Activated CD8-positive, alpha-beta memory T cell treated with anti-CD3 and anti-CD28 coated beads, Interleukin-2, amount 10 ng/mL, durations not matched to agents 7 days and 5 days (primary cell): ENCODE measurements around the gene MFNG. TPM values are rescaled to one million over a fixed set of nuclear protein-coding genes. Genes with fewer than 3 reads are reported as not detected.
A peak's percentile ranks its signal among the peaks of the same experiment; 100 is the strongest.
"Not testable (repeated sequence)": the region's sequence is repeated elsewhere in the genome, so short reads cannot be mapped to it uniquely, and the experiment has no call there.

ENCODE experiments used
- ATAC-seq: fragments of 150-1000 bp; cut with Tn5 transposase; one replicate; pipeline ENCODE4 v1.10.0; 2021; ENCODE audit warnings: moderate library complexity
- CTCF ChIA-PET: fragments of 350-600 bp; sonication (Branson Sonifier 250); formaldehyde crosslinking; loops from one replicate; lab custom pipeline; 2021; ENCODE audit warnings: antibody characterized with exemption; lab: Charles Lee
- DNase-seq: peaks from one replicate; pipeline ENCODE4 v3.0.0-alpha.2; 2020
- H3K27ac Mint-ChIP-seq: one replicate; pipeline ENCODE4 v1.8.0; 2021; ENCODE audit warnings: mild to moderate bottlenecking, mixed read lengths
- H3K27me3 Mint-ChIP-seq: one replicate; pipeline ENCODE4 v1.8.0; 2021; ENCODE audit warnings: mixed read lengths
- H3K36me3 Mint-ChIP-seq: one replicate; pipeline ENCODE4 v1.8.0; 2021; ENCODE audit warnings: mild to moderate bottlenecking, mixed read lengths
- H3K4me1 Mint-ChIP-seq: one replicate; pipeline ENCODE4 v1.8.0; 2021; ENCODE audit warnings: mixed read lengths
- H3K4me3 Mint-ChIP-seq: one replicate; pipeline ENCODE4 v1.8.0; 2021; ENCODE audit warnings: mild to moderate bottlenecking, moderate library complexity, mixed read lengths
- H3K9me3 Mint-ChIP-seq: one replicate; pipeline ENCODE4 v1.8.0; 2022; ENCODE audit warnings: low read depth, mixed read lengths
- total RNA-seq, 2 experiments: library from RNA; stranded (reverse); gene quantifications; one replicate each; pipeline ENCODE4 v1.2.3, GENCODE V29; 2021

MFNG gene
- total RNA-seq, 2 experiments from 2014 or later, result 196 to 220 TPM

GRCh38 chr22:37472418-37473006, 13.7 kb downstream of the MFNG start:
- H3K27ac Mint-ChIP-seq, result peak overlapping the region; percentile 52
- no peaks in the 10 kb centered on the region for H3K27me3 Mint-ChIP-seq
- peak; percentile 57 for DNase-seq

DNA sequence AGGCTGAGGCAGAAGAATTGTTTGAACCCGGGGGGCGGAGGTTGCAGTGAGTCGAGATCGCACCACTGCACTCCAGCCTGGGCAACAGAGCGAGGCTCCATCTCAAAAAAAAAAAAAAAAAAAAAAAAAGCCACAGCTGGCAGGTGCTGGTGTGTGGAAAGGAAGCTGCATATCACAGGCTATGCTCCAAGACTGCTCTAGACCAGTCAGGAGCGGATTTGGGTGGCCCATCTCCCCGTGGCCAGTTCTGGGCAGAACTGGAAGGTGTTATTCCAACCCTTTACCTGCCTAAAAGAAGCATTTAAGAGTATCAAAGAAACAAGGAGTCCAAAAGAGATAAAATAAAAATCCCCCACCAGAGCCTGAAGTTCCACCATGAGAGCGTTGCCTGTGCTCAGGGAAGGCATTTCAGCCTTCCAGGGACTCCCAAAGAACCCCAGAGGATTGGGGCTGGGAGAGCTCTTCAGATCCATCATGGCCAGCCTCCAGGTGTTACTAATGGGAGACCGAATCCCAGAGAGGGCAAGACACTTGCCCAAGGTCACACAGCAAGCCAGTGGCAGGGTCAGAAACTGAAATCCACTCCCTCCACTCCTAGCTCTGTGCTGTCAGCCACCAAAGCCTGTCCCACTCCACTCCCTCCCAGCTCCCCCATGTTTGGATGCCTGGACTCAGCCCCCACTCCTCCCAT, 14.3 kb downstream of the MFNG start:
- CTCF ChIA-PET, result interaction anchor here (0.7 to 3.3 kb wide), 25 partner anchors 10 to 204 kb away, joined by 3 to 41 read pairs (median 5); partner anchors contain the start of genes LGALS2 and MFNG
- H3K4me1 Mint-ChIP-seq, result no peaks in the 10 kb centered on the region
- DNase-seq, result no peak
- H3K27me3 Mint-ChIP-seq, result no peaks in the 10 kb centered on the region
- peaks cover 37% of the 10 kb centered on the region for H3K36me3 Mint-ChIP-seq
- no peak overlapping the region for H3K4me3 Mint-ChIP-seq
- peak overlapping the region; percentile 52 for H3K27ac Mint-ChIP-seq
- no peaks in the 10 kb centered on the region for H3K9me3 Mint-ChIP-seq
- ATAC-seq, result no peak

More at GRCh38 chr22:37472418-37473006, 13.7 kb downstream of the MFNG start:
- H3K4me1 Mint-ChIP-seq, result no peaks in the 10 kb centered on the region
- H3K36me3 Mint-ChIP-seq, result peaks cover 42% of the 10 kb centered on the region
- no peaks in the 10 kb centered on the region for H3K9me3 Mint-ChIP-seq
- CTCF ChIA-PET, result interaction anchor here (0.7 to 3.3 kb wide), 28 partner anchors 8 to 234 kb away, joined by 3 to 41 read pairs (median 5); partner anchors contain the start of genes LGALS2 and MFNG
- ATAC-seq, result peak; percentile 52
- H3K4me3 Mint-ChIP-seq, result no peak overlapping the region

DNA sequence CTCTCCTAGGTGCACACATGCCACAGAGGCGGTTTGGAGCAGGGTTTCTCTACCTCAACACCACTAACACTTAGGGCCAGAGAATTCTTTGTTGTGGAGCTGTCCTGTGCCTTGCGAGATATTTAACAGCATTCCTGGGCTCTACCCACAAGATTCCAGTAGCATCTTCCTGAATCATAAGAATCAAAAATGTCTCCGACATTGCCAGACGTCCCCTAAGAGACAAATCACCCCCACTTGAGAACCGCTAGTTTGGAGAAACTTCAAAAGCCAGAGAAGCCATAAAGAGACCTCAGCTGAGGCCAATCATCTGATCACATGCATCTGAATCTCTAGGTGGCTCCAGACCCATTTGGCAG, 16.1 kb downstream of the MFNG start:
- CTCF ChIA-PET, result interaction anchor here (0.7 to 3.3 kb wide), 3 partner anchors 29 to 97 kb away, joined by 3 to 41 read pairs (median 3); no protein-coding TSS in a partner anchor
- no peak for ATAC-seq
- no peak for DNase-seq
- Mint-ChIP-seq H3K27me3 (no peaks in the 10 kb centered on the region), H3K4me1 (peaks cover 2% of the 10 kb centered on the region), H3K9me3 (no peaks in the 10 kb centered on the region), H3K27ac (peak overlapping the region; percentile 21), H3K4me3 (no peak overlapping the region), H3K36me3 (peaks cover 38% of the 10 kb centered on the region)

DNA sequence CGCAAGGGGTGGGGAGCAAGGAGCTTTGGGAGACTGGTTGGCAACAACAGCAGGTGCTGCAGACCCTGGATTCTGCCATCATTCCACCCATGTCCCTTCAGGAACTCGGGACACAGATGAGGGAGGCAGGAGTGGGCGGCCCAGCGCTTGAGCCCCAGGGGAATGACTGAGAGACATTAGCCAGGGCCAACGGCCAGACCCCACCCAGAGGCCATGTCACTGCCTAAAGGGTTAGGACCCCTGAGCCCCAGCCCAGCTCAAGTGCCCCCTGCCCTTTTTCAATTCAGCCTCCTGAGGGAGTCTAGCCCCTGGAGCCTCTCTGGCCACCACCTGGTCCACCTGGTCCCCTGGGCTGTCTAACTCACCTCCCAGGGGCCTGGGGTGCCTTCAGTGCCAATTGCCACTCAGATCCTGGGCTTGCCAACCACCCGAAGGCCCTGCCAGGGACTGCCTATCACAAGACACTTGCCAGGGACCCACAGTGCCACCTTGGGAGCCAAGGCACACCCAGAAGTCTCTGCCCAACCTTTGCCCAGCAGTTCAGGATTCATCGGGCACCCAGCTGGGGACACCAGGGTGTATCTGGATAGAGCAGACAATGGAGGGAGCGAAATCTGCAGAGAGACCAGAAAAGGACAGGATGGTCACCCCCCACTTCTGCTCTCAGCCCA, 16.6 kb downstream of the MFNG start:
- Mint-ChIP-seq H3K27me3 (no peaks in the 10 kb centered on the region), H3K4me3 (no peak overlapping the region), H3K36me3 (peaks cover 34% of the 10 kb centered on the region), H3K27ac (no peak overlapping the region), H3K4me1 (peaks cover 4% of the 10 kb centered on the region), H3K9me3 (no peaks in the 10 kb centered on the region)
- no peak for DNase-seq
- CTCF ChIA-PET, result interaction anchor here (0.7 to 3.3 kb wide), 3 partner anchors 30 to 98 kb away, joined by 3 to 41 read pairs (median 3); no protein-coding TSS in a partner anchor
- no peak for ATAC-seq

GRCh38 chr22:37468201-37468695, 17.9 kb downstream of the MFNG start:
- not testable (repeated sequence) for H3K27ac Mint-ChIP-seq, ATAC-seq, DNase-seq, H3K27me3 Mint-ChIP-seq, H3K4me1 Mint-ChIP-seq, H3K9me3 Mint-ChIP-seq, H3K4me3 Mint-ChIP-seq
- peaks cover 27% of the 10 kb centered on the region for H3K36me3 Mint-ChIP-seq
- CTCF ChIA-PET, result interaction anchor here (0.7 kb wide), 1 partner anchor 230 kb away, joined by 3 read pairs; no protein-coding TSS in a partner anchor

DNA sequence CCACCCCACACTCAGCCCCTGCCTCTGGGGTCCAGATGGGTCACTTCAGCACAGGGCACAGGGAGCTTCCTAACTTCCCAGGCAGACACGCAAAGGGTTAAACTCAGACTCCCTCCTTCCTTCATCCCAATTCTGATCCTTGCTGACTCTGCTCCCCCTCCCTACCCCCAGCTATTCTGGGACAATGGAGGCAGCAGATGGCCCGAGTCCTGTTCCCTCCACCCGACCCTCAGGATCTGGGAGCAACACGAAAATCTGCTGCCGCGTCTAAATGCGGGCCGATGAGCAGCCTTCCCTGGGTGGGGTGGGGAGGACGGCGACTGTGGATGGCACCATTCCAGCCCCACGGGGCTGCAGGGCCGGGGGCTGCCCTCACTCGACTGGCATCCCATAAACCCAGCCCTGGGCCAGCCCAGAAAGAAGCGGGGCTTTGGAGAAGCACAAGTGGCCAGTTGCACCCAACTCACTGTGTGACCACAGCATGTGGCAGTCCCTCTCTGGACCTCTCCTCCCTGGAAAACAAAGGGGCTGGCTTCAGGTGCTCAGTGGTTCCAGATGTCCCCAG, 18.7 kb downstream of the MFNG start:
- no peaks in the 10 kb centered on the region for H3K27me3 Mint-ChIP-seq
- ATAC-seq, result no peak
- H3K4me1 Mint-ChIP-seq, result peaks cover 9% of the 10 kb centered on the region
- DNase-seq, result no peak
- no peaks in the 10 kb centered on the region for H3K9me3 Mint-ChIP-seq
- no peak overlapping the region for H3K27ac Mint-ChIP-seq
- CTCF ChIA-PET, result interaction anchor here (0.9 to 1.4 kb wide), 2 partner anchors 10 to 38 kb away, joined by 3 to 5 read pairs; no protein-coding TSS in a partner anchor
- H3K4me3 Mint-ChIP-seq, result no peak overlapping the region
- H3K36me3 Mint-ChIP-seq, result peaks cover 25% of the 10 kb centered on the region

- DNase-seq (no peak), ATAC-seq (no peak)
- H3K4me3 Mint-ChIP-seq, result no peak overlapping the region
- no peak overlapping the region for H3K27ac Mint-ChIP-seq
- CTCF ChIA-PET, result interaction anchor here (2.2 kb wide), 1 partner anchor 9 kb away, joined by 7 read pairs; no protein-coding TSS in a partner anchor
- H3K4me1 Mint-ChIP-seq, result peaks cover 9% of the 10 kb centered on the region
- no peaks in the 10 kb centered on the region for H3K27me3 Mint-ChIP-seq
- peaks cover 12% of the 10 kb centered on the region for H3K36me3 Mint-ChIP-seq
- no peaks in the 10 kb centered on the region for H3K9me3 Mint-ChIP-seq
These were observed 22.0 kb downstream of the MFNG start for GRCh38 chr22:37464181-37464580.

DNA sequence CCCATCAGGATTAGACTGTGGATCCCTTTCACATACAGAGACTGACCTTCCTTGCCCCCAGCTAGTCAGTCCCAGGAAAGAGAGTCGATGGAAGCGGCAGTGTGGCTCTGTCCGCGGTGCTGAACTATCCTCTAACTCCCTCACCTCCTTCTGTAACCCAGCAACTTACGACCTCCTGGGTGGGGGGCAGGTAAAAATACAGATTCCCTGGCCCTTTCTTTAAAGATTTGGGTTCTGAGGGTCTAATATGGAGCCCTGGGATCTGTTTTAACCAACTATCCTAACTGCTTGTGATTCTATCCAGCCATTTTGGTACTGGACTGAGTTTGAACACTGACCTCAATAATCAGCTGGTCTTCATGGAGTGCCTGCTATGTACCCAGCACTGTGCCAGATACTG, 23.2 kb downstream of the MFNG start:
- CTCF ChIA-PET, result interaction anchor here (2.2 kb wide), 1 partner anchor 10 kb away, joined by 7 read pairs; no protein-coding TSS in a partner anchor
- no peak for ATAC-seq
- H3K4me1 Mint-ChIP-seq, result peaks cover 9% of the 10 kb centered on the region
- no peaks in the 10 kb centered on the region for H3K27me3 Mint-ChIP-seq
- H3K9me3 Mint-ChIP-seq, result no peaks in the 10 kb centered on the region
- peaks cover 10% of the 10 kb centered on the region for H3K36me3 Mint-ChIP-seq
- DNase-seq, result no peak
- H3K27ac Mint-ChIP-seq, result no peak overlapping the region
- H3K4me3 Mint-ChIP-seq, result no peak overlapping the region

- ATAC-seq (no peak), DNase-seq (no peak)
- Mint-ChIP-seq H3K9me3 (no peaks in the 10 kb centered on the region), H3K4me3 (no peak overlapping the region), H3K27ac (no peak overlapping the region), H3K27me3 (no peaks in the 10 kb centered on the region), H3K36me3 (peaks cover 9% of the 10 kb centered on the region), H3K4me1 (peaks cover 9% of the 10 kb centered on the region)
- CTCF ChIA-PET, result interaction anchor here (1.0 kb wide), 1 partner anchor 10 kb away, joined by 5 read pairs; no protein-coding TSS in a partner anchor
These were observed 23.7 kb downstream of the MFNG start for GRCh38 chr22:37462436-37462835.

DNA sequence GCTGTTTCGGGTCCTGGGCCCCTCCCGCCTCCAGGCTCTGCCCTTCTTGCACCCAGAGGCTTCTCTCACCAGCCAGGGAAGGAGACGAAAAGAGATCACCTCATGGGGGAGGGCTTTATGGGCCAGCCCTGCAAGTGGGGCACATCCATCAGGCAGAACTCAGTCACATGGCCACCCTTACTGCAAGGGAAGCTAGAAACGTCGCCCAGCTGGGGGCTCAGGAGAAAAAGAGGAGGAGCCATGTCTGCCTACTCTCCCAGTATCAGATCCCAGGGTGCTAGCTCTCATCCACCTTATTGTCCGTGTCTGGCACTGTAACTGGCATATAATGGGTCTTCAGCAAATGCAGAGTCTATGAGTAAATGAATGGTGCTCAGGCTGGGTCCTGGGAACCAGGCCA, 24.2 kb downstream of the MFNG start:
- ATAC-seq, result no peak
- H3K27me3 Mint-ChIP-seq, result no peaks in the 10 kb centered on the region

DNA sequence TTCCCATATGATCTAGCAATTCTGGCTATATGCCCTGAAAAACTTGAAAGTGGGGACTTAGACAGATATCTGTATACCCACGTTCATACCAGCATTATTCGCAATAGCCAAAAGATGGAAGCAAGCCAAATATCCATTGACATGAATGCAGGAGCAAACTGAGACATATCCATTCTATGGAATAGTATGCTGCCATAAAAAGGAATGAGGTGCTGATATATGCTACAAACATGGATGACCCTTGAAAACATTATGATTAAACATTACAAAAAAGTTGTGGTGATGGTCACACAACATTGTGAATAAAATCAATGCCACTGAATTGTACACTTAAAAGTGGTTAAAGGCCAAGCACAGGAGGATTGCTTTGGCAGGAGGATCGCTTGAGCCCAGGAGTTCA, 25.5 kb downstream of the MFNG start:
- Mint-ChIP-seq H3K4me1 (peaks cover 9% of the 10 kb centered on the region), H3K27ac (no peak overlapping the region), H3K4me3 (no peak overlapping the region), H3K9me3 (no peaks in the 10 kb centered on the region), H3K27me3 (no peaks in the 10 kb centered on the region), H3K36me3 (peaks cover 5% of the 10 kb centered on the region)
- no peak for DNase-seq
- CTCF ChIA-PET, result no interaction called here
- ATAC-seq, result no peak

More for the DNA sequence above, 24.2 kb downstream of the MFNG start:
- Mint-ChIP-seq H3K36me3 (peaks cover 9% of the 10 kb centered on the region), H3K4me1 (peaks cover 9% of the 10 kb centered on the region), H3K27ac (no peak overlapping the region), H3K9me3 (no peaks in the 10 kb centered on the region), H3K4me3 (no peak overlapping the region)
- CTCF ChIA-PET, result interaction anchor here (1.0 kb wide), 1 partner anchor 10 kb away, joined by 5 read pairs; no protein-coding TSS in a partner anchor
- DNase-seq, result no peak

DNA sequence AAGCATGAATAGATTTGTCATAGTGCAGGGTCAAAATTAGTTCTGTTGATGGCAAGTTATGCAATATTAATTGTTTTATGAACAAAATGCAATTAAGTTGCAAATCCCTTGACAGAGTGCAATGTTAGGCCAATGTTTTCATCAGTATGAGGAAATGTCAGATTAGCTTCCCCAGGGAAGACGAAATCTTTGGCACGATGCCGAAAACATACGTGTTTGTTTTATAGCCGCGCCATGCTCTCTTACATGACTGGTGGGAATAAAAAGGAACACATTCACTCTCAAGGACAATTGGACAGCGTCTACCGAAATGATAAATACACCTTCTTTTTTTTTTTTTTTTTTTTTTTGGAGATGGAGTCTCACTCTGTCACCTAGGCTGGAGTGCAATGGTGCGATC, 27.0 kb downstream of the MFNG start:
- H3K9me3 Mint-ChIP-seq, result no peaks in the 10 kb centered on the region
- no peak for DNase-seq
- H3K27ac Mint-ChIP-seq, result no peak overlapping the region
- CTCF ChIA-PET, result interaction anchor here (0.6 to 4.8 kb wide), 8 partner anchors 10 to 217 kb away, joined by 3 to 67 read pairs (median 8); no protein-coding TSS in a partner anchor
- ATAC-seq, result no peak
- H3K27me3 Mint-ChIP-seq, result no peaks in the 10 kb centered on the region
- no peak overlapping the region for H3K4me3 Mint-ChIP-seq
- peaks cover 1% of the 10 kb centered on the region for H3K4me1 Mint-ChIP-seq
- peaks cover 1% of the 10 kb centered on the region for H3K36me3 Mint-ChIP-seq
